Measurements from ENCODE around the gene OR2A5. TPM values are rescaled to one million over a fixed set of nuclear protein-coding genes. Genes with fewer than 3 reads are reported as not detected.

Gene OR2A5
- total RNA-seq, 1 donor from 2014 or later: not detected

DNA sequence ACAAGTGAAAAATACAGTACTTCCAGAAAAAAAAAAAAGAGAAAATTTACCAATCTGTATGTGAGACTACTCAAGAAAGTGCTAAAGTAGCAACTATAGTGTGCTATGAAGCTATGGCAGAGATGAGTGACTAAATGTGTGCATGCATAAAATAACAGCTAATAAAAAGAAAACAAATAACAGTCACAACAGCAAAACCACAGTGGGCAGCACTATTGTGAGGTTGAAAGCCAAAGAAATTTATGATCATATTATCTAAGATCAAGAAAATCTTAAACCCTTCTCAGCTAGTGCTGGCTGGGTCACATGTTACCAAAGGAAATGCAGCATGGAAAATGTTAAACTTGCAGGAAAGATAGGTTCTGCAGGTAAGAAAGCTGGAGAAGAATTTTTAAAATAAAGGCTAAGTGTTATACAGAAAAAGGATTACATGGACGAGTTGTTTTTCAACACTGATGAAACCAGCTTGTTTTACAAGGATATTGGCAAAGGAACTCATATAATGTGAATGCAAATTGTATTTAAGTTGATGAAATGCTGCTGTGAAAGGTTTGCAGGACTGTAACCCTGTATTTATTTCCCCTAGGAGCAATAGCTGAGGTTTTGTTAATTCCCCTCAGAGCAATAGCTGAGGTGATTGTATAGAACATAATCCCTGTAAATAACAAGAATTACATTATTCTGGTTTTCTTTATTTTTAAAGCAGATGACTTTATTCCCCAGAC lies 15.6 kb upstream of the OR2A5 start:
- Mint-ChIP-seq H3K9me3 (ENCODE audit: unreplicated experiment) (no peaks in the 10 kb centered on the region), H3K4me3 (ENCODE audit: unreplicated experiment) (no peak overlapping the region), H3K4me1 (ENCODE audit: low read depth, unreplicated experiment) (no peaks in the 10 kb centered on the region), H3K27me3 (ENCODE audit: unreplicated experiment) (no peaks in the 10 kb centered on the region), H3K27ac (ENCODE audit: unreplicated experiment) (no peak overlapping the region), H3K36me3 (ENCODE audit: unreplicated experiment) (no peaks in the 10 kb centered on the region)
- TF ChIP-seq, protein P1, sequence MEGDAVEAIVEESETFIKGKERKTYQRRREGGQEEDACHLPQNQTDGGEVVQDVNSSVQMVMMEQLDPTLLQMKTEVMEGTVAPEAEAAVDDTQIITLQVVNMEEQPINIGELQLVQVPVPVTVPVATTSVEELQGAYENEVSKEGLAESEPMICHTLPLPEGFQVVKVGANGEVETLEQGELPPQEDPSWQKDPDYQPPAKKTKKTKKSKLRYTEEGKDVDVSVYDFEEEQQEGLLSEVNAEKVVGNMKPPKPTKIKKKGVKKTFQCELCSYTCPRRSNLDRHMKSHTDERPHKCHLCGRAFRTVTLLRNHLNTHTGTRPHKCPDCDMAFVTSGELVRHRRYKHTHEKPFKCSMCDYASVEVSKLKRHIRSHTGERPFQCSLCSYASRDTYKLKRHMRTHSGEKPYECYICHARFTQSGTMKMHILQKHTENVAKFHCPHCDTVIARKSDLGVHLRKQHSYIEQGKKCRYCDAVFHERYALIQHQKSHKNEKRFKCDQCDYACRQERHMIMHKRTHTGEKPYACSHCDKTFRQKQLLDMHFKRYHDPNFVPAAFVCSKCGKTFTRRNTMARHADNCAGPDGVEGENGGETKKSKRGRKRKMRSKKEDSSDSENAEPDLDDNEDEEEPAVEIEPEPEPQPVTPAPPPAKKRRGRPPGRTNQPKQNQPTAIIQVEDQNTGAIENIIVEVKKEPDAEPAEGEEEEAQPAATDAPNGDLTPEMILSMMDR (IDR thresholded peaks at IDR 0.05; ENCODE audit: partially characterized antibody, unreplicated experiment): no peak
- DNase-seq: no peak

GRCh38 chr7:144035385-144035784 lies 13.4 kb upstream of the OR2A5 start:
- Mint-ChIP-seq H3K36me3 (ENCODE audit: unreplicated experiment) (no peaks in the 10 kb centered on the region), H3K27me3 (ENCODE audit: unreplicated experiment) (no peaks in the 10 kb centered on the region), H3K27ac (ENCODE audit: unreplicated experiment) (no peak overlapping the region), H3K4me3 (ENCODE audit: unreplicated experiment) (no peak overlapping the region), H3K9me3 (ENCODE audit: unreplicated experiment) (no peaks in the 10 kb centered on the region), H3K4me1 (ENCODE audit: low read depth, unreplicated experiment) (no peaks in the 10 kb centered on the region)
- TF ChIP-seq, protein P1 (IDR thresholded peaks at IDR 0.05; ENCODE audit: partially characterized antibody, unreplicated experiment): no peak
- no peak for DNase-seq

DNA sequence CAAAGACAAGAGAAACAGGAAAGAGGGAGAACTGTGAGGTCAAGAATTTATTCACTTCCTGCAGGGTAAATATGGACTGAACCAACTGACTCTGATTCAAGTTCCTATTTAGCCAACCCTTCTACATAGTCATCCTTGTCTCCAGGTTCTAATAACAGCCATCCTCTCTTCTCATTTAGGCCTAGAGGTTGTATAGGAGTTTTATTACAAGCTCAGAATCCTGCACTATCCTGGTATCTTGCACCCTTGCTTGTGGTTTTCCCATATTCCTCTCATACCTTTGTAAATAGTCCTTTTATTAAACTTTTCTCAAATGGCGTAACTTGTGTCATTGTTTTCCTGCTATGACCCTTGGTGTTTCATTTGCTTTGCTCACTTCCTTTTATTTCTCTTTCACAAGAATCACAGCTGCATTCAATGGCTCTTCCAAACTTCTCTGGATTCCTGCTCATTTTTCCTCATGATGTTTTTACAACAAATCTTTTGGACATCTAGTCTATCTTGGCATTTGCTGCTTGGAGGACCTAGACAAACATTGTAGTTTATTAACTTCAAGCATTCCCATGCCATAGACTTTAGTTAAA lies 12.4 kb upstream of the OR2A5 start:
- Mint-ChIP-seq H3K36me3 (ENCODE audit: unreplicated experiment) (no peaks in the 10 kb centered on the region), H3K27me3 (ENCODE audit: unreplicated experiment) (no peaks in the 10 kb centered on the region), H3K9me3 (ENCODE audit: unreplicated experiment) (no peaks in the 10 kb centered on the region), H3K4me1 (ENCODE audit: low read depth, unreplicated experiment) (no peaks in the 10 kb centered on the region), H3K27ac (ENCODE audit: unreplicated experiment) (no peak overlapping the region), H3K4me3 (ENCODE audit: unreplicated experiment) (no peak overlapping the region)
- TF ChIP-seq, protein P1 (IDR thresholded peaks at IDR 0.05; ENCODE audit: partially characterized antibody, unreplicated experiment): no peak
- no peak for DNase-seq

- no peaks in the 10 kb centered on the region for H3K4me1 Mint-ChIP-seq (ENCODE audit: low read depth, unreplicated experiment)
- TF ChIP-seq, protein P1 (IDR thresholded peaks at IDR 0.05; ENCODE audit: partially characterized antibody, unreplicated experiment): no peak
- no peaks in the 10 kb centered on the region for H3K36me3 Mint-ChIP-seq (ENCODE audit: unreplicated experiment)
- no peak overlapping the region for H3K27ac Mint-ChIP-seq (ENCODE audit: unreplicated experiment)
- H3K27me3 Mint-ChIP-seq (ENCODE audit: unreplicated experiment): no peaks in the 10 kb centered on the region
- H3K9me3 Mint-ChIP-seq (ENCODE audit: unreplicated experiment): no peaks in the 10 kb centered on the region
- DNase-seq: no peak
- no peak overlapping the region for H3K4me3 Mint-ChIP-seq (ENCODE audit: unreplicated experiment)
Observed at GRCh38 chr7:144037414-144038035, 11.2 kb upstream of the OR2A5 start.

- TF ChIP-seq, protein P1 (IDR thresholded peaks at IDR 0.05; ENCODE audit: partially characterized antibody, unreplicated experiment): no peak
- Mint-ChIP-seq H3K27me3 (ENCODE audit: unreplicated experiment) (no peaks in the 10 kb centered on the region), H3K27ac (ENCODE audit: unreplicated experiment) (no peak overlapping the region), H3K9me3 (ENCODE audit: unreplicated experiment) (no peaks in the 10 kb centered on the region), H3K4me1 (ENCODE audit: low read depth, unreplicated experiment) (no peaks in the 10 kb centered on the region), H3K4me3 (ENCODE audit: unreplicated experiment) (no peak overlapping the region), H3K36me3 (ENCODE audit: unreplicated experiment) (no peaks in the 10 kb centered on the region)
- DNase-seq: no peak
Observed at GRCh38 chr7:144038887-144039286, 9.9 kb upstream of the OR2A5 start.

Measured in glutamatergic neuron (in vitro differentiated cells).